HepG2 (cell line): ENCODE results near the gene IDNK. TPM values are rescaled to one million over a fixed set of nuclear protein-coding genes. Genes with fewer than 3 reads are reported as not detected.

ENCODE experiments used
- ATAC-seq: fragments of 200-7000 bp; cut with Tn5 transposase; 3 replicates; pipeline ENCODE4 v1.9.1; 2020; ENCODE audit warnings: mild to moderate bottlenecking, moderate library complexity
- BruUV-seq: library from RNA; stranded (reverse); fragments of 400-500 nt; replicated peaks from 2 replicates; lab custom pipeline; 2021; lab: Mats Ljungman, UMichigan
- CTCF ChIA-PET: fragments of 300-600 bp; formaldehyde crosslinking; extraction: SDS; loops from one replicate; lab custom pipeline; 2021; ENCODE audit warnings: low total read pairs, inconsistent platforms, low intra/inter-chr PET ratio; lab: Yijun Ruan, JAX
- POLR2A ChIA-PET: fragments of 350-600 bp; sonication (Branson Sonifier 250); formaldehyde crosslinking; loops from one replicate; lab custom pipeline; 2020; ENCODE audit warnings: antibody characterized with exemption, inconsistent platforms; lab: Yijun Ruan, JAX
- DNase-seq: peaks from one replicate; pipeline ENCODE4 v3.0.0-alpha.2; 2015; ENCODE audit warnings: low spot score
- FAIRE-seq: peaks from 3 replicates; lab custom pipeline; 2011; peaks lifted over from hg19 to GRCh38; lab: Jason Lieb, UNC
- H2AFZ ChIP-seq: one replicate; pipeline ENCODE4 v1.6.1; 2011; ENCODE audit warnings: low read length, inconsistent platforms
- H3K27ac ChIP-seq: fragments of 300-600 bp; 3 replicates; pipeline ENCODE4 v1.8.0; 2011; ENCODE audit warnings: mixed run types, mild to moderate bottlenecking, mixed read lengths, low read length, inconsistent platforms; ENCODE audit not compliant: insufficient read depth; ENCODE audit errors: extremely low read length
- H3K27me3 ChIP-seq, 2 experiments: fragments of 200-600 bp in 1 of 2; 2 replicates in 1 of 2; 3 replicates in 1 of 2; pipeline versions ENCODE4 v1.6.0 to v1.8.0; 2011; ENCODE audit warnings: low read length in 2 of 2, mild to moderate bottlenecking in 2 of 2, moderate library complexity in 2 of 2, inconsistent platforms in 1 of 2; ENCODE audit not compliant: insufficient read depth in 2 of 2, control insufficient read depth in 1 of 2
- H3K36me3 ChIP-seq, 2 experiments: fragments of 200-600 bp in 1 of 2; replicated peaks in 1 of 2; 2 replicates in 1 of 2; 3 replicates in 1 of 2; pipeline versions ENCODE4 v1.5.1 to v1.8.0; 2011; ENCODE audit warnings: low read length in 2 of 2, inconsistent platforms in 1 of 2; ENCODE audit not compliant: insufficient read depth in 2 of 2, control insufficient read depth in 1 of 2
- H3K4me1 ChIP-seq: 2 replicates; pipeline ENCODE4 v1.5.1; 2012; ENCODE audit warnings: low read length, inconsistent platforms; ENCODE audit not compliant: insufficient read depth
- H3K4me2 ChIP-seq: 2 replicates; pipeline ENCODE4 v1.6.0; 2011; ENCODE audit warnings: low read depth, low read length, inconsistent platforms
- H3K4me3 ChIP-seq, 3 experiments: fragments of 200-600 bp in 1 of 3; sonication (generic), shearing (Covaris generic) in 1 of 3; replicated peaks in 1 of 3; 2 replicates each; pipeline ENCODE4 v1.5.1; 2011 to 2016; ENCODE audit warnings: low read length in 3 of 3, inconsistent platforms in 2 of 3, low read depth in 2 of 3, mild to moderate bottlenecking in 2 of 3, control low read depth in 1 of 3, mixed read lengths in 1 of 3; ENCODE audit not compliant: insufficient read depth in 1 of 3
- H3K79me2 ChIP-seq: one replicate; pipeline ENCODE4 v1.6.1; 2011; ENCODE audit warnings: low read length, inconsistent platforms; ENCODE audit not compliant: insufficient read depth
- H3K9ac ChIP-seq: 2 replicates; pipeline ENCODE4 v1.6.0; 2011; ENCODE audit warnings: mild to moderate bottlenecking, low read depth, low read length, inconsistent platforms; ENCODE audit not compliant: insufficient read depth
- H3K9me3 ChIP-seq: 2 replicates; pipeline ENCODE4 v1.5.1; 2012; ENCODE audit warnings: mild to moderate bottlenecking, low read length
- H4K20me1 ChIP-seq: 2 replicates; pipeline ENCODE4 v1.6.0; 2011; ENCODE audit warnings: inconsistent platforms, mild to moderate bottlenecking, low read length, moderate library complexity; ENCODE audit not compliant: insufficient read depth
- ARNT ChIP-seq: fragments of 450-650 bp; IDR thresholded peaks from 2 replicates; pipeline ENCODE4 v1.6.1; 2017
- BHLHE40 ChIP-seq: IDR thresholded peaks from 2 replicates; pipeline ENCODE4 v1.6.1; 2011; ENCODE audit warnings: low read length, improper control_type of control experiment
- IKZF1 ChIP-seq: fragments of 450-650 bp; IDR thresholded peaks from 2 replicates; pipeline ENCODE4 v1.7.1; 2016
- NFRKB ChIP-seq: fragments of 450-650 bp; IDR thresholded peaks from 2 replicates; pipeline ENCODE4 v1.6.1; 2017
- NR2F6 ChIP-seq, 2 experiments: IDR thresholded peaks; 2 replicates each; pipeline ENCODE4 v1.6.1; 2016; ENCODE audit warnings: antibody characterized with exemption in 1 of 2, mild to moderate bottlenecking in 1 of 2
- TCF12 ChIP-seq, 2 experiments: fragments of 450-650 bp in 1 of 2; sonication (generic) in 1 of 2; formaldehyde crosslinking in 1 of 2; IDR thresholded peaks; 2 replicates each; pipeline versions ENCODE4 v1.6.1 to v1.8.0; 2017 to 2022; ENCODE audit warnings: antibody characterized with exemption in 1 of 2, mild to moderate bottlenecking in 1 of 2, missing genetic modification reagents in 1 of 2, moderate library complexity in 1 of 2
- ZNF24 ChIP-seq: fragments of 450-650 bp; IDR thresholded peaks from 2 replicates; pipeline ENCODE4 v1.6.1; 2017; ENCODE audit warnings: antibody characterized with exemption, mild to moderate bottlenecking
- ZNF652 ChIP-seq: IDR thresholded peaks from 2 replicates; pipeline ENCODE4 v1.6.1; 2016; ENCODE audit warnings: low read depth, borderline replicate concordance
- ZSCAN22 ChIP-seq: sonication (generic); formaldehyde crosslinking; IDR thresholded peaks from 2 replicates; pipeline ENCODE4 v1.4.0; 2020; ENCODE audit warnings: mild to moderate bottlenecking, missing genetic modification reagents
- WGBS: methylation state at CpG from one replicate; pipeline ENCODE4 v1.1.6; 2017; ENCODE audit warnings: low lambda C conversion rate; 5-methylcytosine and 5-hydroxymethylcytosine counted together
- in situ Hi-C: cut with HindIII; loops from 2 replicates; pipeline ENCODE4 v1.10.0; 2017; ENCODE audit warnings: low pct_unique_long_range_greater_than_20kb; ENCODE audit not compliant: extremely low pct_ligation_motif_present
- intact Hi-C: fragments of 100-400 bp; cut with micrococcal nuclease; formaldehyde crosslinking; loops from one replicate; pipeline ENCODE4 v1.10.0; 2022; ENCODE audit not compliant: unreplicated experiment
- polyA plus RNA-seq, 8 experiments: library from polyadenylated mRNA; depleted of rRNA in 3 of 8; stranded (reverse) in 7 of 8; unstranded in 1 of 8; fragments of >200 nt; fragmentation: Illumina TruSeq in 4 of 8; extraction: Trizol in 4 of 8; gene quantifications; 2 replicates each; pipeline versions ENCODE4 v1.2.1 to v1.2.3, GENCODE V29; 2011 to 2016; ENCODE audit warnings: low read depth in 4 of 8, missing spikeins in 1 of 8, mixed read lengths in 1 of 8; ENCODE audit not compliant: insufficient read depth in 1 of 8
- total RNA-seq, 5 experiments: library from RNA; depleted of rRNA; stranded (reverse); fragments of >200 nt; fragmentation: Illumina TruSeq; extraction: Trizol; gene quantifications; 2 replicates each; pipeline ENCODE4 v1.2.3, GENCODE V29; 2016; ENCODE audit warnings: low read depth in 1 of 5
- TF ChIP-seq, protein P1 (sequence below): sonication (generic); formaldehyde crosslinking; IDR thresholded peaks from 2 replicates; pipeline ENCODE4 v1.8.0; 2022; ENCODE audit warnings: mild to moderate bottlenecking, missing genetic modification reagents, moderate library complexity
- TF ChIP-seq, protein P2 (sequence below): sonication (generic); formaldehyde crosslinking; IDR thresholded peaks from 2 replicates; pipeline ENCODE4 v1.4.0; 2020; ENCODE audit warnings: missing genetic modification reagents
- TF ChIP-seq, protein P3 (sequence below): sonication (generic); formaldehyde crosslinking; conservative IDR thresholded peaks from 2 replicates; pipeline ENCODE4 v1.4.0; 2020; ENCODE audit warnings: missing genetic modification reagents
- TF ChIP-seq, protein P4 (sequence below): sonication (generic); formaldehyde crosslinking; IDR thresholded peaks from 2 replicates; pipeline ENCODE4 v1.4.0; 2020; ENCODE audit warnings: low read depth, mild to moderate bottlenecking, missing genetic modification reagents
- TF ChIP-seq, protein P5 (sequence below): sonication (generic); formaldehyde crosslinking; IDR thresholded peaks from 2 replicates; pipeline ENCODE4 v1.5.0; 2020; ENCODE audit warnings: missing genetic modification reagents
- TF ChIP-seq, protein P6 (sequence below): IDR thresholded peaks from 2 replicates; pipeline ENCODE4 v1.6.1; 2016; ENCODE audit warnings: missing compliant biosample characterization, missing genetic modification reagents, borderline replicate concordance
- TF ChIP-seq, protein P7 (sequence below): sonication (generic); formaldehyde crosslinking; IDR thresholded peaks from 2 replicates; pipeline ENCODE4 v1.4.0; 2020; ENCODE audit warnings: mild to moderate bottlenecking, missing genetic modification reagents

IDNK gene
- total and polyA plus RNA-seq, 2 of the 13 experiments (the other 11 are each of a cell fraction or from before 2014, with no cell fraction given): 3.1 to 4.8 TPM

DNA sequence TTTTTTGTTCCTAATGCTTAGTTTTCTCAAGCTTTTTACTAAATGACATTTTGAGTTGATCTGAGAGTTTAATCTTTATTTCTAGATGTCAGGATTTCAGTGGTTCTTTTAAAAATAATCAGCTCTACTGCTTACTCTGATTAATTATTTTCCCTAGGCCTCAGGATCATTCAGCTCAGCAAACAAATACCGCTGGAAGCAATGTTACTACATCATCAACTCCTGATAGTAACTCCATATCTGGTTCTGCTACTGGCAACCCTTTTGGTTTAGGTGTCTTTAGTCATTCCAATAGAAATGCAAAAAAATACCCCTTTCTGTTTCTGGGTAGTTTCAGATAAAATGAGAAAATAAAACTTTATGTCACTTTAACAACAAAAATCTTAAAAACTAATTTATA lies 5.6 kb upstream of the IDNK start:
- Histone ChIP-seq H3K27me3 (no peaks in the 10 kb centered on the region), H3K9me3 (no peaks in the 10 kb centered on the region), H3K27ac (no peak overlapping the region), H3K4me1 (peaks cover 20% of the 10 kb centered on the region), H3K4me3 (no peak overlapping the region), H3K4me2 (no peak overlapping the region), H4K20me1 (no peaks in the 10 kb centered on the region), H3K9ac (no peak overlapping the region), H2AFZ (no peak overlapping the region), H3K36me3 (no peaks in the 10 kb centered on the region), H3K79me2 (no peaks in the 10 kb centered on the region)
- ChIA-PET CTCF (no interaction called here), POLR2A (no interaction called here)
- FAIRE-seq (no peak), DNase-seq (no peak), ATAC-seq (no peak)
- WGBS: 31% methylated on average over 1 of the region's 1 CpG
- intact Hi-C loops: no loop called here
- no TSS peak for BruUV-seq
- in situ Hi-C loops: loop anchor here (5.0 kb wide), 1 partner anchor 35 kb away; no protein-coding TSS in a partner anchor
- TF ChIP-seq, protein P1, sequence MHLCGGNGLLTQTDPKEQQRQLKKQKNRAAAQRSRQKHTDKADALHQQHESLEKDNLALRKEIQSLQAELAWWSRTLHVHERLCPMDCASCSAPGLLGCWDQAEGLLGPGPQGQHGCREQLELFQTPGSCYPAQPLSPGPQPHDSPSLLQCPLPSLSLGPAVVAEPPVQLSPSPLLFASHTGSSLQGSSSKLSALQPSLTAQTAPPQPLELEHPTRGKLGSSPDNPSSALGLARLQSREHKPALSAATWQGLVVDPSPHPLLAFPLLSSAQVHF (CRISPR knock-in tag): no peak
- TF ChIP-seq NR2F6 (IDR thresholded peaks at IDR 0.05): no peak
- TF ChIP-seq NR2F6 (CRISPR knock-in tag; IDR thresholded peaks at IDR 0.05): no peak
- TF ChIP-seq ZNF24: no peak
- TF ChIP-seq IKZF1: no peak
- TF ChIP-seq, protein P2, sequence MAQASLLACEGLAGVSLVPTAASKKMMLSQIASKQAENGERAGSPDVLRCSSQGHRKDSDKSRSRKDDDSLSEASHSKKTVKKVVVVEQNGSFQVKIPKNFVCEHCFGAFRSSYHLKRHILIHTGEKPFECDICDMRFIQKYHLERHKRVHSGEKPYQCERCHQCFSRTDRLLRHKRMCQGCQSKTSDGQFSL (CRISPR knock-in tag): no peak
- TF ChIP-seq ARNT: no peak
- TF ChIP-seq, protein P3, sequence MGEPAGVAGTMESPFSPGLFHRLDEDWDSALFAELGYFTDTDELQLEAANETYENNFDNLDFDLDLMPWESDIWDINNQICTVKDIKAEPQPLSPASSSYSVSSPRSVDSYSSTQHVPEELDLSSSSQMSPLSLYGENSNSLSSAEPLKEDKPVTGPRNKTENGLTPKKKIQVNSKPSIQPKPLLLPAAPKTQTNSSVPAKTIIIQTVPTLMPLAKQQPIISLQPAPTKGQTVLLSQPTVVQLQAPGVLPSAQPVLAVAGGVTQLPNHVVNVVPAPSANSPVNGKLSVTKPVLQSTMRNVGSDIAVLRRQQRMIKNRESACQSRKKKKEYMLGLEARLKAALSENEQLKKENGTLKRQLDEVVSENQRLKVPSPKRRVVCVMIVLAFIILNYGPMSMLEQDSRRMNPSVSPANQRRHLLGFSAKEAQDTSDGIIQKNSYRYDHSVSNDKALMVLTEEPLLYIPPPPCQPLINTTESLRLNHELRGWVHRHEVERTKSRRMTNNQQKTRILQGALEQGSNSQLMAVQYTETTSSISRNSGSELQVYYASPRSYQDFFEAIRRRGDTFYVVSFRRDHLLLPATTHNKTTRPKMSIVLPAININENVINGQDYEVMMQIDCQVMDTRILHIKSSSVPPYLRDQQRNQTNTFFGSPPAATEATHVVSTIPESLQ (CRISPR knock-in tag): no peak
- no peak for TF ChIP-seq ZNF652 (CRISPR knock-in tag)
- no peak for TF ChIP-seq NFRKB
- TF ChIP-seq, protein P4, sequence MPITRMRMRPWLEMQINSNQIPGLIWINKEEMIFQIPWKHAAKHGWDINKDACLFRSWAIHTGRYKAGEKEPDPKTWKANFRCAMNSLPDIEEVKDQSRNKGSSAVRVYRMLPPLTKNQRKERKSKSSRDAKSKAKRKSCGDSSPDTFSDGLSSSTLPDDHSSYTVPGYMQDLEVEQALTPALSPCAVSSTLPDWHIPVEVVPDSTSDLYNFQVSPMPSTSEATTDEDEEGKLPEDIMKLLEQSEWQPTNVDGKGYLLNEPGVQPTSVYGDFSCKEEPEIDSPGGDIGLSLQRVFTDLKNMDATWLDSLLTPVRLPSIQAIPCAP (CRISPR knock-in tag): no peak
- no peak for TF ChIP-seq ZSCAN22 (CRISPR knock-in tag)
- TF ChIP-seq, protein P5, sequence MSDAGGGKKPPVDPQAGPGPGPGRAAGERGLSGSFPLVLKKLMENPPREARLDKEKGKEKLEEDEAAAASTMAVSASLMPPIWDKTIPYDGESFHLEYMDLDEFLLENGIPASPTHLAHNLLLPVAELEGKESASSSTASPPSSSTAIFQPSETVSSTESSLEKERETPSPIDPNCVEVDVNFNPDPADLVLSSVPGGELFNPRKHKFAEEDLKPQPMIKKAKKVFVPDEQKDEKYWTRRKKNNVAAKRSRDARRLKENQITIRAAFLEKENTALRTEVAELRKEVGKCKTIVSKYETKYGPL (CRISPR knock-in tag): no peak
- TF ChIP-seq, protein P6, sequence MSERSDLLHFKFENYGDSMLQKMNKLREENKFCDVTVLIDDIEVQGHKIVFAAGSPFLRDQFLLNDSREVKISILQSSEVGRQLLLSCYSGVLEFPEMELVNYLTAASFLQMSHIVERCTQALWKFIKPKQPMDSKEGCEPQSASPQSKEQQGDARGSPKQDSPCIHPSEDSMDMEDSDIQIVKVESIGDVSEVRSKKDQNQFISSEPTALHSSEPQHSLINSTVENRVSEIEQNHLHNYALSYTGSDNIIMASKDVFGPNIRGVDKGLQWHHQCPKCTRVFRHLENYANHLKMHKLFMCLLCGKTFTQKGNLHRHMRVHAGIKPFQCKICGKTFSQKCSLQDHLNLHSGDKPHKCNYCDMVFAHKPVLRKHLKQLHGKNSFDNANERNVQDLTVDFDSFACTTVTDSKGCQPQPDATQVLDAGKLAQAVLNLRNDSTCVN (CRISPR knock-in tag): no peak
- no peak for TF ChIP-seq TCF12 (IDR thresholded peaks at IDR 0.05)
- no peak for TF ChIP-seq TCF12 (CRISPR knock-in tag; IDR thresholded peaks at IDR 0.05)
- no peak for TF ChIP-seq BHLHE40
- TF ChIP-seq, protein P7, sequence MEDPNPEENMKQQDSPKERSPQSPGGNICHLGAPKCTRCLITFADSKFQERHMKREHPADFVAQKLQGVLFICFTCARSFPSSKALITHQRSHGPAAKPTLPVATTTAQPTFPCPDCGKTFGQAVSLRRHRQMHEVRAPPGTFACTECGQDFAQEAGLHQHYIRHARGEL (CRISPR knock-in tag): no peak
